Calu3 (cell line): ENCODE measurements around the gene PLCD1. TPM values are rescaled to one million over a fixed set of nuclear protein-coding genes. Genes with fewer than 3 reads are reported as not detected.

ENCODE experiments used
- BruUV-seq: library from RNA; stranded (reverse); fragments of 400-500 nt; replicated peaks from 2 replicates; lab custom pipeline; 2021; lab: Mats Ljungman, UMichigan
- CTCF ChIA-PET: fragments of 300-600 bp; sonication (Branson Sonifier 250); formaldehyde crosslinking; loops from one replicate; lab custom pipeline; 2022; ENCODE audit warnings: antibody characterized with exemption; lab: Charles Lee
- DNase-seq: peaks from one replicate; pipeline ENCODE4 v3.0.0; 2022
- H3K27ac Mint-ChIP-seq: one replicate; pipeline ENCODE4 v1.8.0; 2022; ENCODE audit warnings: mixed read lengths; ENCODE audit not compliant: unreplicated experiment
- H3K27me3 Mint-ChIP-seq: one replicate; pipeline ENCODE4 v1.8.0; 2022; ENCODE audit warnings: mixed read lengths; ENCODE audit not compliant: unreplicated experiment
- H3K36me3 Mint-ChIP-seq: one replicate; pipeline ENCODE4 v1.8.0; 2022; ENCODE audit warnings: mild to moderate bottlenecking, moderate library complexity, mixed read lengths; ENCODE audit not compliant: insufficient read depth, unreplicated experiment
- H3K4me1 Mint-ChIP-seq: one replicate; pipeline ENCODE4 v1.8.0; 2022; ENCODE audit warnings: mild to moderate bottlenecking, low read depth, mixed read lengths; ENCODE audit not compliant: unreplicated experiment
- H3K4me3 Mint-ChIP-seq: one replicate; pipeline ENCODE4 v1.8.0; 2022; ENCODE audit warnings: mild to moderate bottlenecking, low read depth, moderate library complexity, mixed read lengths; ENCODE audit not compliant: unreplicated experiment
- H3K9me3 Mint-ChIP-seq: one replicate; pipeline ENCODE4 v1.8.0; 2022; ENCODE audit warnings: low read depth, mixed read lengths; ENCODE audit not compliant: unreplicated experiment
- CTCF ChIP-seq: fragments of 200-600 bp; IDR thresholded peaks from one replicate; pipeline ENCODE4 v1.8.0; 2022; ENCODE audit warnings: antibody characterized with exemption; ENCODE audit not compliant: unreplicated experiment
- intact Hi-C: fragments of 100-400 bp; cut with micrococcal nuclease; formaldehyde crosslinking; loops from one replicate; pipeline ENCODE4 v1.10.0; 2022; ENCODE audit not compliant: unreplicated experiment
- total RNA-seq: library from RNA; stranded (reverse); gene quantifications from 2 replicates; pipeline ENCODE4 v1.2.3, GENCODE V29; 2022

Gene PLCD1
- total RNA-seq, 1 experiment from 2014 or later: 9.8 TPM

GRCh38 chr3:38015984-38016383 lies 13.5 kb downstream of the PLCD1 start:
- Mint-ChIP-seq H3K9me3 (no peaks in the 10 kb centered on the region), H3K27me3 (no peaks in the 10 kb centered on the region), H3K27ac (no peak overlapping the region), H3K36me3 (no peaks in the 10 kb centered on the region), H3K4me1 (peaks cover 10% of the 10 kb centered on the region), H3K4me3 (no peak overlapping the region)
- BruUV-seq: no TSS peak
- DNase-seq: no peak
- CTCF ChIA-PET: no interaction called here
- TF ChIP-seq CTCF: no peak
- intact Hi-C loops: no loop called here

GRCh38 chr3:38015485-38015884 lies 14.0 kb downstream of the PLCD1 start:
- Mint-ChIP-seq H3K27ac (no peak overlapping the region), H3K4me1 (peaks cover 10% of the 10 kb centered on the region), H3K4me3 (no peak overlapping the region), H3K36me3 (no peaks in the 10 kb centered on the region), H3K9me3 (no peaks in the 10 kb centered on the region), H3K27me3 (no peaks in the 10 kb centered on the region)
- DNase-seq: no peak
- intact Hi-C loops: no loop called here
- TF ChIP-seq CTCF: no peak
- CTCF ChIA-PET: no interaction called here
- BruUV-seq: no TSS peak

DNA sequence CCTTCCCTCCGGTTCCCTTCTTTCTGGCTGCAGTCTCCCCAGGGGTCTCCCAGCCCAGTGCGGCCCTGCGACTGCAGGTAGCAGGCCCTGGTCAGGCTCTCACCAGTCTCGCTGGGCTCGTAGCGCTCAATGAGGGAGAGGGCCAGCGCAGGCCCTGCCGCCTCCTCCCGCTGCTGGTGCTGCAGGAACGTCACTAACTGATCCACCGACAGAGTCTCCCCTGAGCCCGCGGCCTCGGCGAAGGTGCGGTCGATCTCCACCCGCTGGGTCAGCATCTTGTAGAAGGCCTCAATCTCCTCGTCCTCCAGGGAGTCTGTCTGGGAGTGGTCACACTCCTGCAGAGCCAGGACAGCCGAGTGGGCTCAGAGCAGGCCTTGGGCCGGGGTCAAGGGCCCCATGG lies 18.3 kb downstream of the PLCD1 start:
- H3K27ac Mint-ChIP-seq: no peak overlapping the region
- H3K27me3 Mint-ChIP-seq: no peaks in the 10 kb centered on the region
- H3K4me3 Mint-ChIP-seq: no peak overlapping the region
- peaks cover 6% of the 10 kb centered on the region for H3K36me3 Mint-ChIP-seq
- H3K9me3 Mint-ChIP-seq: no peaks in the 10 kb centered on the region
- BruUV-seq: no TSS peak
- no peak for TF ChIP-seq CTCF
- CTCF ChIA-PET: no interaction called here
- no peak for DNase-seq
- intact Hi-C loops: no loop called here
- H3K4me1 Mint-ChIP-seq: no peaks in the 10 kb centered on the region

- intact Hi-C loops: no loop called here
- BruUV-seq: TSS peak; percentile 1
- H3K36me3 Mint-ChIP-seq: peaks cover 12% of the 10 kb centered on the region
These were observed 19.4 kb downstream of the PLCD1 start for GRCh38 chr3:38009807-38010591.

More at GRCh38 chr3:38009807-38010591, 19.4 kb downstream of the PLCD1 start:
- peak overlapping the region; percentile 31 for H3K27ac Mint-ChIP-seq
- H3K9me3 Mint-ChIP-seq: no peaks in the 10 kb centered on the region
- peaks cover 7% of the 10 kb centered on the region for H3K4me1 Mint-ChIP-seq
- H3K27me3 Mint-ChIP-seq: no peaks in the 10 kb centered on the region
- H3K4me3 Mint-ChIP-seq: no peak overlapping the region
- TF ChIP-seq CTCF: no peak
- DNase-seq: no peak
- CTCF ChIA-PET: no interaction called here
